HG03066 (cell line): ENCODE results near the gene RIPK1.
"Not testable (repeated sequence)": the region's sequence is repeated elsewhere in the genome, so short reads cannot be mapped to it uniquely, and the experiment has no call there.

Experiments
- ATAC-seq: cut with Tn5 transposase; IDR thresholded peaks from one replicate; pipeline ENCODE4 v1.9.1; 2021; ENCODE audit warnings: low read depth; ENCODE audit not compliant: unreplicated experiment

Gene RIPK1

DNA sequence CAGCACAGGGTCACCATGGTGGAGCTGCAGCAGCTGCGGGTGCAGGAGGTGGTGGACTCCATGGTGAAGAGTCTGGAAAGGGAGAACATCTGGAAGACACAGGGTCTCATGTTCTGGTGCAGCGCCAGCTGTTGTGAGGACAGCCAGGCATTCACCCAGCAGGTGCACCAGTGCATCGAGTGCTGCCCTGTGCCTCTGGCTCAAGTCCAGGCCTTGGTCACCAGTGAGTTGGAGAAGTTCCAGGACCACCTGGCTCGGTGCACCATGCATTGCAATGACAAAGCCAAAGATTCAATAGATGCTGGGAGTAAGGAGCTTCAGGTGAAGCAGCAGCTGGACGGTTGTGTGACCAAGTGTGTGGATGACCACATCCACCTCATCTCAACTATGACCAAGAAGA, 22.9 kb upstream of the RIPK1 start:
- ATAC-seq, result no peak

DNA sequence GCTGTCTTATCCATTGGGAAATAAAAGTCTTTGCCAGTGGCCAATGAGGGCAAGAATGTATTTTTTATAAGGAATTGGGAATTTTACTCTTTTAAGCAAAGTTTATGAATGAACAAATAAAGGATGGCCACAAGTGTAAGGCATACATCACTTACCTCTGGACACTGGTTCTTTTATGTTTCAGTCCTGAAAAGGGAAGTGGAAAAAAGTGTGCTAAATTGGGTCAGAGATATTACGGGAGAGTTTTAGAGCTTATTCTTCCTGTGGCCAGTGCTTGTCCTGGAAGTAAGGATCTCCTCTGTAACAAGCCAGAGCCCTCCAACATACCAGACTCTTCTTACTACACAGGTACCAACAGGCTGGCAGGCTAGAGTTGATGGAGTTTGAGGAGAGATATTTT, 22.5 kb upstream of the RIPK1 start:
- no peak for ATAC-seq

DNA sequence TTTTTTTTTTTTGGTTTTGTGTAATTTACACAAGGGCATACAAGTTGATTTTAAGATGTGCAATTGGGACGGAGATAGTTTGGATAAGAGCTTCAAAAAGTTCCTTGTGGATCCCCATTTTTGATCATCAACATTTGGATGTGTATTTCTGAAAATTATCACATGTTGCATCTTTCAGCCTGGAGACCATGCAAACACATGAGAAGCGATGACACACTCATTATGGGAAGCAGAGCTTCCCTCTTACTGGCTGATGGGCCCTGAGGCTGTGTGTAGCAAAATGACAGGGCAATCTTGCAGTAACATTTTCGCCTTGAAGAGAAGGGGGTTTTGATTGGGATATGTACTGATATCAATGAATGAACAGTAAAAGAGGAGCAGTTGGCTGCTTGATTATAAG, 22.0 kb upstream of the RIPK1 start:
- no peak for ATAC-seq

DNA sequence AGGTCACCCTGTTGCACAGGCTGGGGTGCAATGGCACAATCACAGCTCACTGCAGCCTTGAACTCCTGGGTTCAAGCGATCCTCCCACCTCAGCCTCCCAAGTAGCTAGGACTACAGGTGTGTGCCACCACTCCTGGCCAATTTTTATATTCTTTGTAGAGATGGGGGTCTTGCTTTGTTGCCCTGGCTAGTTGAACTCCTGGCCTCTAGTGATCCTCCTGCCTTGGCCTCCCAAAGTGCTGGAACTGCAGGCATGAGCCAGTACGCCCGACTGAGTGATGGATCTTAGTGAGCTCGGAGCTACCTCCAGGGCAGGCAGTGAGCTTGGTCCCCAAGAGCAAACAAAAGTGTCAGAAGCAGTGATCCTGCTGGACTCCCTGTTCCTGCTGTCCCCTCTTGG, 20.3 kb upstream of the RIPK1 start:
- ATAC-seq, result not testable (repeated sequence)

GRCh38 chr6:3052481-3053230, 15.6 kb upstream of the RIPK1 start:
- ATAC-seq, result no peak

- ATAC-seq, result no peak
Measured at GRCh38 chr6:3053231-3053508, 15.1 kb upstream of the RIPK1 start.

- ATAC-seq, result not testable (repeated sequence)
Measured at GRCh38 chr6:3054229-3055157, 13.8 kb upstream of the RIPK1 start.

GRCh38 chr6:3055158-3055499, 13.2 kb upstream of the RIPK1 start:
- not testable (repeated sequence) for ATAC-seq

DNA sequence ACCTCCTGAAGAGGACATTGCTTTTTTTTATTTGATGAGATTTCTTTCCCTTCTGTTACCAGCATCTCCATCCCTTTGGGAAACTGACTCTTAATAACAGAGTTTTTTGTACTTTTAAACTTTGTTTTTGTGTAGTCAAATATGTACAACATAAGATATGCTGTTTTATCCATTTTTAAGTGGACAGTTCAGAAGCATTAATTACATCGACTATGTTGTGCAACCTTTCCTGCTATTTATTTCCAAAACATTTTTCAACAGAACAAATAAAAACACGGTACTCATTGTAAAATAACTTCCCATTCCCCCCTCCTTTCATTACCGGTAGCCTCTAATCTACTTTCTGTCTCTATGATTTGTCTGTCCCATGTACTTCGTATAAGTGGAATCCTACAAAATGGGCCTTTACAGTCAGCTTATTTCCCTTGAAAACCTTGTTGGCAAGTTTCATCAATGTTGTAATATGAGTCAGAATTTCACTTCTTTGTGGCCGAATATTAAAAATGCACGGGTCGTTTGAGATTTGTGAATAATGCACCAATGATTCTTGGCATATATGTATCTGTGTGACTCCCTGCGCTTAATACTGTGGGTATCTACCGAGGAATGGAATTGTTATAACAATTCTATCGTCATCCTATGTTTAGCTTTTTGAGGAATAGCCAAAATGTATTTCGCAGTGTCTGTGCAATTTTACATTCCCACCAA, 11.1 kb upstream of the RIPK1 start:
- no peak for ATAC-seq

DNA sequence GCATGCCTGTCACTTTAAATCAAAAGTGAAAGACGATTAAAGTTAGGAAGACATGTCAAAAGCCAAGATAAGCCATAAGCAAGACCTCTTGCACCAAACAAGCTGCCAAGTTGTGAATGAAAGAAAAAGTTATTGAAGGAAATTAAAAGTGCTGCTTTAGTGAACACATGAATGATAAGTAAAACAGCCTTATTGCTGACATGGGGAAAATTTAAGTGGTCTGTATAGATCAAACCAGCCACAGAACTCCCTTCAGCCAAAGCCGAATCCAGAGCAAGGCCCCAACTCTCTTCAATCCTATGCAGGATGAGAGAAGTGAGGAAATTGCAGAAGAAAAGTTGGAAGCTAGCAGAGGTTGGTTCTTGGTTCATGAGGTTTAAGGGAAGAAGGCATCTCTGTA, 9.3 kb upstream of the RIPK1 start:
- ATAC-seq, result no peak

DNA sequence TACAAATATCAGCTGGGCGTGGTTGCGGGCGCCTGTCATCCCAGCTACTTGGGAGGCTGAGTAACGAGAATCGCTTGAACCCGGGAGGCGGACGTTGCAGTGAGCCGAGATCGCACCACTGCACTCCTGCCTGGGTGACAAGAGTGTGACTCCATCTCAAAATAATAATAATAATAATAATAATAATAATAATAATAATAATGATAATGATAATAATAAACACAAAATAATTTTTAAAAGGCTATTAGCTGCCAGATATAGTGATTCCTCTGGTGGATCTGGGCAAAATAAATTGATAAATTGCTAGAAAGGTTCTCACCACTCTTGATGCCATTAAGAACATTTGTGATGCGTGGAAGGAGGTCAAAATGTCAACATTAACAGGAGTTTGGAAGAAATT, 8.2 kb upstream of the RIPK1 start:
- not testable (repeated sequence) for ATAC-seq

DNA sequence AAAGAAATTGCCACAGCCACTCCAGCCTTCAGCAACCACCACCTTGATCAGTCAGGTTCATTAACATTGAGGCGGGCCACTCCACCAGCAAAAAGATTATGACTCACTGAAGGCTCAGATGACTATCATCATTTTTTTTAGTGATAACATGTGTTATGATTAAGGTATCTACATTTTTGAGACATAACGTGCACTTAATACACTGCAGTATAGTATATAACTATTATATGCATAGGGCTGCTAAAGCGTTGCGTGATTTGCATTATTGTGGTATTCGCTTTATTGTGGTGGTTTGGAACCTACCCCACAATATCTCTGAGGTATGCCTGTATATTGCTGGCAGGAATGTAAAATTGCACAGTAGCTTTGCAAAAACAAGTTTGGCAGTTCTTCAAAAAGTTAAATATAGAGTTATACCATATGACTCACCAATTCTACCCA, 6.8 kb upstream of the RIPK1 start:
- no peak for ATAC-seq

DNA sequence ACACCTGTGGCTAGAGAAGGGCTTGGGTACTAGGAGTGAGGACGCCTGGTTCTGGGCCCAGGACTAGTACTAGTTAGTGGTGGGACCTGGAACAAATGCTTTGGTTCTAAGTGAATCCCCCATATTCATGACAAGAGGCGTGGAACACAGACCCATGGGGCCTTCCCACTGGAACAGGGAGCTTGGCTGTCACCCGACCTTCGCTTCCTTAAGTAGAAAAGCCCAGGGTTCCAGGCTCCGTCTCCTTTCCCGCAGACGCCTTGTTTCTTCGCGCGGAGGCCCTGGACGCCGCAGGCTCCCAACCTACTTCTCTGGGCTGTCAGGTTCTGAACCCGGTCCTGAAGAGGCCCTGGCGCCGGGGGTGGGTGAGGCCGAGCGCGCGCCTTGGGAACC, 5.0 kb upstream of the RIPK1 start:
- ATAC-seq, result not testable (repeated sequence)

DNA sequence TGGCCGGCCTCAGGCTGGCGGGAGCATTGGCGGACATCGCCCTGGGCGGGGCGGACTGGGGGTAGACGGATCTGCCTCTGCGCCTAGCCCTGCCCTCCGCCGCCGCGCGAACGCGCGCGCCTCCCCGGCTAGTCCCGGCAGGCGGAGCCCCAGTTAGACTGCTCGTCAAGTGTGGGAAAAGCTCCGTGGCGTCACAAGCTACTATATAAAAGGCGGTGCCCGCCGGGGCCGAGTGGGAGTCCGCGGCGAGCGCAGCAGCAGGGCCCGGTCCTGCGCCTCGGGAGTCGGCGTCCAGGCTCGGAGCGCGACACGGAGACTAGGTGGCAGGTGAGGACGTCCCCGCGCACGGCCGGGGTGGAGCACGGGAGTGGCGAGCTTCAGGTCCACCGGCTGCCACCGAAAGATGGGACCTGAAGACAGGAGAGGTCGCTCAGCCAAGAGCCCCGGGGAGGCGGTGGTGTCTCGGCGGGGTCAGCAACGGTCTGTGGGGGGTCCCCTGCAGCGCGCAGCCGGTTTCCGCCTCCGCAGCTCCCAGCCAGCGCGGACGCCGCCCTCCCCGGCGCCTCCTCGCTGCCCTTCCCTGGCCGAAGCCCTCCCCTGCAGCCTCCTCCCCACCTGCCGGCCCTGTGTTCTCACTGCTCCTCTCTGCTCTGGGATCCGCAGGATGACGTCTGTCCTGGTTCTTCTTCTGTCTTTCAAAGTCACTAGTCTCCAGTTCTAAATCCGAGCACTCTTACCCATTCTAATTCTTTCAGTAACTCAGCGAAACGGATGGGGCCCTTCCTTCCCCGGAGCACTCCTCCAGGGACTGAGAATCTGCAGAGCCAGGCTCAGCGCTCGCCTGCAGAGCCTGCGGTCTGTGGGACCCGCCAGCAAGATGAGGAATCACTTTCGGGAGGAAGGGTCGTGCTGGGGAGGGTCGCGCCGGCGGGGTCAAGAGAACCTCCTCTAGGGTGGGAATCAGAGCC, 4.3 kb upstream of the RIPK1 start:
- peak; percentile 55 for ATAC-seq

DNA sequence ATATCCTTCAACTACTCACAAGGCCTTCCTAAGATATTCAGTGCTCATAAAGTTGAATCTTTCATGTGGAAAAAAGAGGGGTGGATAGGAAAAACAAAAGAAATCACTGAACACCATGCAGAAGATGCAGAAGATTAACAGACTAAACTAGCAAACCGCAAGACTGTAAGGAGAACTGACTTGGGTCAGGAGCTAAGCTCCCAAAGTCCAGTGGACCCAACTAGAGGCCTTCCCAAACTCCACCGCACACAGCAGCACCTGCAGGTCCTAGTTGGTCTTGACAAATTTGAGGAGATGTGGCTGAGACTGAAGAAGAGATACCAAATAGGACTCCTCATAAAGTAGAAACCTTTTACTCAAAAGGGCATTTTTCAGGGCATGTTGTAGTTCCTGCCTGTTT, 3.3 kb downstream of the RIPK1 start:
- ATAC-seq, result no peak

DNA sequence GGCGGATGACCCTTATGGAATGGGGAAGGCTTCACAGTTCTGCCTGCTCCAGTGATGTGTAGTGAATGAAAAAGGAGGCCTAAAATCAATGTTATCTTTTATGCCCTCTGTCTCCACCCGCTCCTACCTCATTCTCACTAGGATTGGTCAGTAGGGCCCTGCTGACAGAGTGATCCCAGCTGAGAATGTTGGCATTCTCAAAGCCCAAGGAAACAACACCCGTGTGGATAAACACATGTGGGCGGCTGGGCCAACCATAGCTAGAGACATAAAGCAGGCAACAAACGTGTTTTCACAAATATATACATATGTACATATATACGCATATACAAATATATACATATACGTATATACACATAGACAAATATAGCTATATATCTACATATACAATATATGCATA, 4.5 kb downstream of the RIPK1 start:
- no peak for ATAC-seq

GRCh38 chr6:3073382-3073781, 5.1 kb downstream of the RIPK1 start:
- no peak for ATAC-seq

DNA sequence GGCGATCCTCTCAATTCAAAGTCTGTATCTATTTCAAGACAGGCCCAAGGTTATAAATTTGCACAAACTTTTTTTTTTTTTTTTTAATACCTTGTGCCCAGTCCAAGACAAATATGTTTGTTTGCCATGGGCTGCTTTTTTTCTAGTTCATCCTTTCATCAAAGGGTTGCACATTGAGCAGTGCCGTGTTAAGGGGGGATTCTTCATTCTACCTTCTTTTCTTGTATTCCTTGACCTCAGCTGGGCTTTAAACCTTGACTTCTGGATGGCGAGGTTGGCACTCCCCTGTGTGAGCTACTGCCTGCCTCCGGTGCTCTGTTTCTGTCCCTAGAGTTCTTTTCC, 7.4 kb downstream of the RIPK1 start:
- ATAC-seq, result no peak

DNA sequence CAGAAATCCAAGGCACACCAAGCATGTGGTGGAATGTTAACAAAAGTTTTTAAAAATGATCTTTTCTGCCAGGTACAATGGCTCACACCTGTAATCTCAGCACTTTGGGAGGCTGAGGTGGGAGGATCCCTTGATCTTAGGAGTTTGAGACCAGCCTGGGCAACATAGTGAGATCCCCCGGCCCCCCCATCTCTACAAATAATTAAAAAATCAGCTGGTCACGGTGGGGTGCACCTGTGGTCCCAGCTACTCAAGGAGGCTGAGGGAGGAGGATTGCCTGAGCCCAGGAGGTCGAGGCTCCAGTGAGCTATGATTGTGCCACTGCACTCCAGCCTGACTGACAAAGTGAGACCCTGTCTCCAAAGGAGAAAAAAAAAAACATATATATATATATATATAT, 8.0 kb downstream of the RIPK1 start:
- ATAC-seq, result no peak

- no peak for ATAC-seq
Measured at GRCh38 chr6:3077430-3077829, 9.1 kb downstream of the RIPK1 start.
